Activated CD8-positive, alpha-beta T cell treated with anti-CD3 and anti-CD28 coated beads, Interleukin-2, amount 10 ng/mL, durations not matched to agents 7 days and 5 days (primary cell): ENCODE measurements around the gene ACAD9. TPM values are rescaled to one million over a fixed set of nuclear protein-coding genes. Genes with fewer than 3 reads are reported as not detected.
A peak's percentile ranks its signal among the peaks of the same experiment; 100 is the strongest.

Experiments used
- ATAC-seq: fragments of 150-1000 bp; cut with Tn5 transposase; one replicate; pipeline ENCODE4 v1.10.0; 2021; ENCODE audit warnings: moderate library complexity
- CTCF ChIA-PET: fragments of 350-600 bp; sonication (Branson Sonifier 250); formaldehyde crosslinking; loops from one replicate; lab custom pipeline; 2021; ENCODE audit warnings: antibody characterized with exemption; lab: Charles Lee
- POLR2A ChIA-PET: fragments of 350-600 bp; sonication (Branson Sonifier 250); formaldehyde crosslinking; loops from one replicate; lab custom pipeline; 2021; ENCODE audit warnings: antibody characterized with exemption; lab: Charles Lee
- DNase-seq: peaks from one replicate; pipeline ENCODE4 v3.0.0-alpha.2; 2020
- H3K27ac Mint-ChIP-seq: one replicate; pipeline ENCODE4 v1.8.0; 2021; ENCODE audit warnings: mild to moderate bottlenecking, mixed read lengths
- H3K27me3 Mint-ChIP-seq: one replicate; pipeline ENCODE4 v1.8.0; 2021; ENCODE audit warnings: low read depth, mixed read lengths
- H3K36me3 Mint-ChIP-seq: one replicate; pipeline ENCODE4 v1.8.0; 2021; ENCODE audit warnings: low read depth, mixed read lengths
- H3K4me1 Mint-ChIP-seq: one replicate; pipeline ENCODE4 v1.8.0; 2021; ENCODE audit warnings: low read depth, mixed read lengths
- H3K4me3 Mint-ChIP-seq: one replicate; pipeline ENCODE4 v1.8.0; 2021; ENCODE audit warnings: mild to moderate bottlenecking, mixed read lengths
- H3K9me3 Mint-ChIP-seq: one replicate; pipeline ENCODE4 v1.8.0; 2022; ENCODE audit warnings: mixed read lengths; ENCODE audit not compliant: insufficient read depth
- total RNA-seq, 2 experiments: library from RNA; stranded (reverse); gene quantifications; one replicate each; pipeline ENCODE4 v1.2.3, GENCODE V29; 2021

The ACAD9 gene
- total RNA-seq, 2 experiments from 2014 or later, result 61.3 to 68.3 TPM

DNA sequence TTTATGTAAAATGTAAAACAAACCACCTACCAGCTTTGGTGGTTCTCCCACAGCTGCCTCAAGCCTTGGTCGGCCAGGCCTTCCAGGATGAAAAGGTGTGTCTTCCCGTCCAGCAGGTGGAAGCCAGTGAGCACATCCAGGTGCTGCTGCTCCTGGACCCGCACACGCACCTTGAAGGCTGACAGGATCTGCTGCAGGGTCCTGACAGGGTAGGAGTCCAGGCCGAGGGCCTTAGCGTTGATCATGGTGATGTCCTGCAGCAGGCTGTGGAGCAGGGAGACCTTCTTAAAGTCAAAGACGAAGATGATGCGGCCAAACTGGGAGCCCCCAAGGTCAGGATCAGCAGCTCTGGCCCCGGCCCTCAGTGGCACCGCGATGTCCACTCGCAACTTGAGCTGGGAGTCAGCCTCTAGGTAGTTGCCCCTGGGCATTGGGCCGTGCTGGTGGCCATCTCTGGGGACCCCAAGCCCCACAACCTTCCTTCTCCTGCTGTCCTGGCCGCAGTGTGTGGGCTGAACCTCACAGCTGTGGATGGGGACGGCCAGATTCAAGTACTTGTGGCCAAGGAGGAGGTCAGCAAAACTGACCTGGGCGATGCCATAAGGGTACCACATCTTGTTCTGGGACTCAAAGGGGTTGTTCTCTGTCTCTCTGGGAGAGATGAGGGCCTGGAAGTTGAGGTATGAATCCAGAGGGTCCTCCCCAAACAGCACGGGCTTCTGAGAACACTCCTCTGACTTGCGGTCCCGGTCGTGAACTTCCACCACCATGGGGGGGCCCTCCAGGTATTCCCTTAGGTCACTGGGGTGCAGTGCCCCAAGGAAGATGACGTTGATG is 65.8 kb downstream of the ACAD9 start:
- ChIA-PET POLR2A (no interaction called here), CTCF (no interaction called here)
- no peak overlapping the region for H3K4me3 Mint-ChIP-seq
- ATAC-seq (no peak), DNase-seq (no peak)
- H3K27me3 Mint-ChIP-seq, result peaks cover 6% of the 10 kb centered on the region
- no peak overlapping the region for H3K27ac Mint-ChIP-seq
- H3K4me1 Mint-ChIP-seq, result no peaks in the 10 kb centered on the region
- no peaks in the 10 kb centered on the region for H3K9me3 Mint-ChIP-seq
- H3K36me3 Mint-ChIP-seq, result no peaks in the 10 kb centered on the region

DNA sequence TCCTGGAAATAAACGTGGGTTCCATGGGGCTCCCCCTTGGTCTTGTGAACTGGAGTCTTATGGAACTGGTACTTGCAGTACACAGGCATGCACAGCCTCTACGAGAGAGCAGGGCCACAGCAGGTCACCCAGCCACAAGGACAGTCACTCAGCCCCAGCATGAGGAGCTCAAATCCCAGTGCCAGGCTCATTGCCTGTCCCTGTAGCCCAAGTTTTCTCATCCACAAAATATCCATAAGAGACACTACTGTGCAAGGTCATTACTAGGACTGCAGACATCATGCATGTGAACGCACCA is 66.4 kb downstream of the ACAD9 start:
- no peaks in the 10 kb centered on the region for H3K36me3 Mint-ChIP-seq
- no peaks in the 10 kb centered on the region for H3K4me1 Mint-ChIP-seq
- H3K9me3 Mint-ChIP-seq, result no peaks in the 10 kb centered on the region
- no peak overlapping the region for H3K27ac Mint-ChIP-seq
- H3K27me3 Mint-ChIP-seq, result peaks cover 3% of the 10 kb centered on the region
- CTCF ChIA-PET, result interaction anchor here (1.4 kb wide), 1 partner anchor 71 kb away, joined by 3 read pairs; no protein-coding TSS in a partner anchor
- POLR2A ChIA-PET, result no interaction called here
- DNase-seq (no peak), ATAC-seq (no peak)
- H3K4me3 Mint-ChIP-seq, result no peak overlapping the region

DNA sequence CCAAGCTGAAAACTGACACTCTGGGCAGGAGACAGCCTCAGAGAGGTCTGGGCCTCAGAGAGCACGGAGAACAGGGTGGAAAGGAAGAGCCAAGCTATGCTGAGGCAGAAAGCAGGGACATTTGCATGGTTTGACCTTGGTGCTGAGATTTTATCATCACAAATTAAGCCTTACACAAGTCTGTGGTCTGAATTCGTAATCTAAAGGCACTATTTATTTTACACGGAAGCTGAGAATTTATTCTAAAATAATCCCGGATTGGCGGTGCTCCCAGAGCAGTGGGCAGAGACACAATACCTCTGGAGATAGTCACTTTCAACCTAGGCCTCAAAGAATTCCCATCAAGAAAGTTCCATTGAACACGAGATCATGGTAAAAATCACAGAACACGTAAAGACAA is 67.0 kb downstream of the ACAD9 start:
- H3K27ac Mint-ChIP-seq, result no peak overlapping the region
- H3K9me3 Mint-ChIP-seq, result no peaks in the 10 kb centered on the region
- ChIA-PET POLR2A (no interaction called here), CTCF (interaction anchor here (1.4 kb wide), 1 partner anchor 71 kb away, joined by 3 read pairs; no protein-coding TSS in a partner anchor)
- H3K4me1 Mint-ChIP-seq, result no peaks in the 10 kb centered on the region
- no peaks in the 10 kb centered on the region for H3K36me3 Mint-ChIP-seq
- H3K27me3 Mint-ChIP-seq, result peaks cover 3% of the 10 kb centered on the region
- DNase-seq, result no peak
- ATAC-seq, result no peak
- no peak overlapping the region for H3K4me3 Mint-ChIP-seq

DNA sequence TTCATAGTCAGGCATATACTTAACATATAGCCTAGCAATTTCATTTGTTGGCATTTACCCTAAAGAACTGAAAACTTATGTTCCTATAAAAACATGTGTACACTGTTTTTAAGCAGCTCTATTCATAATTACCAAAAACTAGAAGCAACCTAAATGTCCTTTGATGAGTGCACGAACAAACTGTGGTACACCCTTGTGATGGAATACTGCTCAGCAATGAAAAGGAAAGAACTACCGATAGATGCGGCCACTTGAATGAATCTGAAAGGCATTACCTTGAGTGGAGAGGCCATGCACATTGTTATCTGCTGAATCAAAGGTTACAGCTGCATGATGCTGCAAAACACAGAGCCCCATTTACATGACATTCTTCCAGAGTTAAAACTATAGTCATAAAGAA is 69.7 kb downstream of the ACAD9 start:
- no peak overlapping the region for H3K4me3 Mint-ChIP-seq
- no peaks in the 10 kb centered on the region for H3K4me1 Mint-ChIP-seq
- no peaks in the 10 kb centered on the region for H3K9me3 Mint-ChIP-seq
- CTCF ChIA-PET, result interaction anchor here (1.3 to 3.2 kb wide), 2 partner anchors 21 to 71 kb away, joined by 3 to 19 read pairs; no protein-coding TSS in a partner anchor
- ATAC-seq (no peak), DNase-seq (no peak)
- POLR2A ChIA-PET, result no interaction called here
- peaks cover 3% of the 10 kb centered on the region for H3K27me3 Mint-ChIP-seq
- no peak overlapping the region for H3K27ac Mint-ChIP-seq
- H3K36me3 Mint-ChIP-seq, result peaks cover 1% of the 10 kb centered on the region

DNA sequence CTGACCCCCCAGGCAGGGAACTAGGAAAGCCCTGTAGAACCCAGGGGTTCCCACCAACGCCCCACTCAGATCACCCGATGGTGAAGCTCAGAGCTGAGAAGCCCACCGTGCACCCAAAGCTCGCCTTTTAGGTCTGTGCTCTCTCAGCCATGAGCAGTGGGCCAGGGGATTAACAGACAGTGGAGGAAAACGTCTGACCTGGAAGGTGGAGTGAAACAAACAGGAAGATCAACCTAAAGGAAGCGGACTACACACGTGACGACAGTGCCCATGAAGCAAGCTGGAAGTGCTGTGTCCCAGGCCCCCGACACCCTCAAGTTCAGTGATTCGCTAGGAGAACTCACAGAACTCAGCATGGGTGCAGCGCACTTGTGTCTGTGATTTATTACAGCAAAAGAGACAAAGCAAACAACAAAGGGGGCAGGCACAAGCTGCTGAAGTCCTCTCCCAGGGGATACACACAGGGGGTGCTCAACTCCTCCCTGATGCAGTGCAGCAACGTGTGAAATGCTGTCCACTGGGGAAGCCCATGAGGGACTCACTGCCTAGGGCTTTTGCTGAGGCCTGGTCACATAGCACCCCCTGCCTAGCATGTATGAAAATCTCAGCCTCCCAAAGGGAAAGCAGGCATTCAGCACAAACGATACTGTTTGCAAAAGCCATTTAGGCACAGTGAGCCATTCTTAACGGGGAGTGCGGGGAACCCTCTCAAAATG is 71.0 kb downstream of the ACAD9 start:
- Mint-ChIP-seq H3K4me1 (no peaks in the 10 kb centered on the region), H3K27ac (no peak overlapping the region), H3K27me3 (peaks cover 3% of the 10 kb centered on the region), H3K9me3 (no peaks in the 10 kb centered on the region), H3K36me3 (peaks cover 1% of the 10 kb centered on the region), H3K4me3 (no peak overlapping the region)
- ATAC-seq, result no peak
- ChIA-PET CTCF (interaction anchor here (1.3 to 3.2 kb wide), 3 partner anchors 20 to 75 kb away, joined by 3 to 19 read pairs (median 4); no protein-coding TSS in a partner anchor), POLR2A (no interaction called here)
- DNase-seq, result peak; percentile 37

DNA sequence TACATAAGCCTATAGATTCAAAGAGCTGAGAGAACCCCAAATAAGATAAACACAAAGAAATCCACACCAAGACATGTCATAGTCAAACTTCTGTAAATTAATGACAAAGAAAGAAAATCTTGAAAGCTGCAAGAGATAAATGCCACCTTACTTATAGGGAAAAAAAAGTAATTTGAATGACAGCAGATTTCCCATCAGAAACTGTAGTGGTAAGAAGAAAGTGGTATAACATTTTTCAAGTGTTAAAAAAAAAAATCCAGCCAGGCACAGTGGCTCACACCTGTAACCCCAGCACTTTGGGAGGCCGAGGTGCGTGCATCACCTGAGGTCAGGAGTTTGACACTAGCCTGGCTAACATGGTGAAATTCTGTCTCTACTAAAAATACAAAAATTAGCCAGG is 77.0 kb downstream of the ACAD9 start:
- peaks cover 9% of the 10 kb centered on the region for H3K27me3 Mint-ChIP-seq
- DNase-seq (no peak), ATAC-seq (no peak)
- H3K9me3 Mint-ChIP-seq, result no peaks in the 10 kb centered on the region
- POLR2A ChIA-PET, result no interaction called here
- H3K4me3 Mint-ChIP-seq, result no peak overlapping the region
- CTCF ChIA-PET, result no interaction called here
- no peaks in the 10 kb centered on the region for H3K4me1 Mint-ChIP-seq
- H3K27ac Mint-ChIP-seq, result no peak overlapping the region
- H3K36me3 Mint-ChIP-seq, result peaks cover 1% of the 10 kb centered on the region

Other genes starting within 250 kb of the ACAD9 start
- gene RPN1, start 228.8 kb upstream of the ACAD9 start, total RNA-seq, result 100 to 1,000 TPM; 157 to 162 TPM
- gene RAB7A, start 153.4 kb upstream of the ACAD9 start, total RNA-seq, result 100 to 1,000 TPM; 256 to 269 TPM
- gene CFAP92, start 114.5 kb downstream of the ACAD9 start, total RNA-seq, result under 1 TPM; 0.18 to 0.26 TPM
- gene EFCC1, start 121.7 kb downstream of the ACAD9 start, total RNA-seq, result under 1 TPM; 0.13 to 0.21 TPM
- not detected for gene GP9, start 181.2 kb downstream of the ACAD9 start, total RNA-seq
- 10 to 100 TPM; 56.0 to 58.7 TPM for gene RAB43, start 242.2 kb downstream of the ACAD9 start, total RNA-seq